ENCODE results near the gene BTBD2.

BTBD2 gene

DNA sequence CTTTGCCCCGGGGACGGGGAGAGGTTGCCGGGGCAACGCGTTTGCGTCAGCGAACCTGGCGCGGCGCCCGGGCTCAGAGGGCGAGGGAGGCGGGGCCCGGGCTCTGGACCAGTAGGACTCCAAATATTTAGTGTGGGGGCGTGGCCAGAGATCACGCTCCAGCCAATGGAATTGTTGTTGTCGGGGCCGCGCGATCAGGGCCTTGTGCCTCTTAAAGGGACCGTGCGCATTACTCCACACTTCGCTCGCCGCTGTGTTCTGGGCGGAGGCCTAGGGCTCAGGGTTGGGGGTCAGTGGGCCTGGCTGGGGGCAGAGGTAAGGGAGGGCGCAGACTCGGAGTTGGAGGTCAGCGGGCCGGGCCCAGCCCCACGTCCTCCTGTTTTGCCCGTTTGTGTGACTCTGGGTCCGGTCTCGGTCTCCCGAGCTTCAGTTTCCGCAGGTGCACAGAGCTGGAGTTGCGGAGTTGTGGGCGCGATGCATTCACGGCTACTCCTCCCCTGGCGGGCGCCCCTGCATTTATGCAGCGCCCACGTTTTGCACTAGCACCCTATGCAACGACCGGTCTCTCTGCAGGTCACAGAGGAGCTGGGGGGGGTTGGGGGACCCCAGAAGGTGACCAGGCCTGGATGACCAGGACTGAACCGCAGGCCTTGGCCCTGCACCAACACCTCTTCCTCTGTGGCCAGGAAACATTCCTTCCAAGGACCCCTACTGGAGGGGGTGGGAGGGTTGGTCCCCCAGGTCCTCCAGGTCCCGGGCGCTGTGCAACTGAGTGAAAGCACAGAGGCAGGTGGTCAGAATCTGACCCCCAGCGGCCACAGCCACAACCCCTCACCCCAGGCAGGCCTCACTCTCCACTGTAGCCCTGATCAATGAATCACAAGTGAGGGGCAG is 46.2 kb upstream of the BTBD2 start:
- peak; percentile 97 for DNase-seq (ENCODE audit: low read depth)
- no peak for TF ChIP-seq CTCF (conservative IDR thresholded peaks at IDR 0.05; ENCODE audit: low read length)

GRCh38 chr19:2060884-2061494 is 45.5 kb upstream of the BTBD2 start:
- peak; percentile 77 for DNase-seq (ENCODE audit: low read depth)
- TF ChIP-seq CTCF (conservative IDR thresholded peaks at IDR 0.05; ENCODE audit: low read length) = no peak
- H3K4me3 ChIP-seq (ENCODE audit: low read length) = peak overlapping the region; percentile 59

More for the DNA sequence above, 46.2 kb upstream of the BTBD2 start:
- H3K4me3 ChIP-seq (ENCODE audit: low read length) = peak overlapping the region; percentile 71

- peak overlapping the region; percentile 23 for H3K4me3 ChIP-seq (ENCODE audit: low read length)
- DNase-seq (ENCODE audit: low read depth) = peak; percentile 93
- TF ChIP-seq CTCF (conservative IDR thresholded peaks at IDR 0.05; ENCODE audit: low read length) = no peak
Measured at GRCh38 chr19:2059422-2060201, 44.1 kb upstream of the BTBD2 start.

DNA sequence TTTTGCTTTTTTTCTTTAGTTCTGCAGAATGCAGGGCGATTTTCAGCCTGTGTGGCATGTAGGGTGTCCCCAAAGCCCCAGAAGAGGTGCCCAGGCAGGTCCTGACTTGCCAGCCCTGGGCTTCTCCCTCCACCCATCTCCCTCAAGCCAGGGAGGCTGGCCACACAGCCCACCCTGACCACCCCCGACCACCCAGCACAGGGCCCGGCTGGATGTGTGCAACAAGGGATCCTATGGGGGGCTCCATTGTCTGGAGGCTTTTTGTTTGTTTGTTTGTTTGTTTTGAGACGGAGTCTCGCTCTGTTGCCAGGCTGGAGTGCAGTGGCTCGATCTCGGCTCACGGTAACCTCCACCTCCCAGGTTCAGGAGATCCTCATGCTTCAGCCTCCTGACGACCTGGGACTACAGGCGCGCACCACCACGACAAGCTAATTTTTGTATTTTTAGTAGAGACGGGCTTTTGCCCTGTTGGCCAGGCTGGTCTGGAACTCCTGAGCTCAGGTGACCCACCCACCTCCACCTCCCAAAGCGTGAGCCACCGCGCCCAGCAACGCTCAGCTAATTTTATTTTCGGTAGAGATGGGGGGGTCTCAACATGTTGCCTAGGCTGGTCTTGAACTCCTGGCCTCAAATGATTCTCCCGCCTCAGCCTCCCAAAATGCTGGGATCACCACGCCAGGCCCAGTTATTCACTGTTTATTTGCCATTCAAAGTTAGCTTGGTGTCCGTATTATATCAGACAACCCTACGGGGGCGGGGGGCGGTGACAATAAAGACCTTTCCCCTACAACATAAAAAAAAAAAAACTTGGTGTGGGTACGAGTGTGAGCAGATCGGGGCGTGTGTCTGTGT is 43.3 kb upstream of the BTBD2 start:
- no peak for TF ChIP-seq CTCF (conservative IDR thresholded peaks at IDR 0.05; ENCODE audit: low read length)
- H3K4me3 ChIP-seq (ENCODE audit: low read length) = no peak overlapping the region

GRCh38 chr19:2057484-2058469 is 42.3 kb upstream of the BTBD2 start:
- TF ChIP-seq CTCF (conservative IDR thresholded peaks at IDR 0.05; ENCODE audit: low read length) = no peak
- no peak for DNase-seq (ENCODE audit: low read depth)
- H3K4me3 ChIP-seq (ENCODE audit: low read length) = no peak overlapping the region

More for the DNA sequence above, 43.3 kb upstream of the BTBD2 start:
- DNase-seq (ENCODE audit: low read depth) = no peak
